Measurements from ENCODE around the gene SLC15A3. TPM values are rescaled to one million over a fixed set of nuclear protein-coding genes. Genes with fewer than 3 reads are reported as not detected.

The SLC15A3 gene
- total and polyA plus RNA-seq, 2 experiments from 2014 or later = 14.2 to 15.8 TPM

DNA sequence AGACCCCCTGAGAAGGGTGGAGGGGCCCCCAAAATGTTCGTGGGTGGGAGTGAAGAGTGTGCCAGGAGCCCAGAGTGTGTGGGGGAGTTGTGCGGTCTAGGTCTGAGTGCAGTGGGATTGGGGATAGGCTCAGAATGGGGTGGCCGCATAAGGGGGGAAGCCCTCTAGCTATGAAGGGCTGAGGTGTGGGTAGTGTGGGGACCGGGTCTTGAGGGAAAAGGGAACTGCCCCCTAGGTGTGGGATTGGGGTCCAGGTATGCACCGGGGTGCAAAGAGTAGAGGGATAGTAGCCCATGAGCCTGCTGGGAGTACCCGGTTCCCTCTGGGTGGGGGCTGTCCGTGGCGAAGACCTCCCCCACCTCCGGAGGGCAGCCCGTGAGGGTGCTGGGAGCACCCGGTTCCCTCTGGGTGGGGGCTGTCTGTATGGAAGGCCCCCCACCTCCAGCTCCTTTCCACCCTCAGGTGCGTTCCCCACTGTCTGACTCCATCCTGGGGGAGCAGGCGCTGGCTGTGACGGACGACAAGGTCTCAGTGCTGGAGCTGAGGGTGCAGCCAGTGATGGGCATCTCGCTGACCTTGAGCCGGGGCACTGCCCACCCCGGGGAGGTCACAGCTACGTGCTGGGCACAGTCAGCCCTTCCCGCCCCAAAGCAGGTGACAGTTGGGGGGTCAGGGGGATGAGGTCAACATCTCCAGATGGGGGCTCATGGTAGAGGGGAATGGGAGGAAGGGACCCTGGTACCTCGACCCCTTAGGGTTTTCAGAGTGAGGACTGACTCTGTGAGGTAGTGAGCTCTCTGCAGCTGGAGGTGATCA lies 17.0 kb downstream of the SLC15A3 start:
- Histone ChIP-seq H3K27ac (ENCODE audit: low read depth) (no peak overlapping the region), H3F3A (replicated peaks; ENCODE audit: low read depth) (no peaks in the 10 kb centered on the region), H3K79me2 (replicated peaks; ENCODE audit: insufficient read depth) (no peaks in the 10 kb centered on the region), H3K36me3 (ENCODE audit: insufficient read depth) (0 out of 2 replicates have a peak, but pooled peaks cover 6% of the 10 kb centered on the region), H4K20me1 (replicated peaks; ENCODE audit: insufficient read depth) (peaks cover 4% of the 10 kb centered on the region; the same call in 1 of the 2 replicates), H3K4me2 (no peak overlapping the region), H3K4me1 (ENCODE audit: insufficient read depth) (no peaks in the 10 kb centered on the region), H3K9me2 (ENCODE audit: insufficient read depth) (no peaks in the 10 kb centered on the region), H3K27me3 (ENCODE audit: insufficient read depth) (no peaks in the 10 kb centered on the region), H3K4me3 (no peak overlapping the region), H2AFZ (no peak overlapping the region)
- Mint-ChIP-seq H3K4me1 (peaks cover 14% of the 10 kb centered on the region; the same call in 2 of the 3 replicates), H3K27ac (no peak overlapping the region), H3K9me3 (no peaks in the 10 kb centered on the region), H3K27me3 (ENCODE audit: insufficient read depth, low read depth, poor library complexity) (peaks cover 2% of the 10 kb centered on the region), H3K4me3 (no peak overlapping the region), H3K36me3 (ENCODE audit: low read depth) (peaks cover 30% of the 10 kb centered on the region)
- ATAC-seq (no peak), DNase-seq (ENCODE audit: low spot score) (no peak)
- TF ChIP-seq ZNF331 (CRISPR knock-in tag; IDR thresholded peaks at IDR 0.05; ENCODE audit: low read depth) (no peak), CREB1 (CRISPR knock-in tag; IDR thresholded peaks at IDR 0.05; ENCODE audit: low read depth) (no peak), STAT1 (IDR thresholded peaks at IDR 0.05; ENCODE audit: unreplicated experiment) (no peak), POLR2AphosphoS5 (IDR thresholded peaks at IDR 0.05; ENCODE audit: low read depth) (no peak), ZNF114 (CRISPR knock-in tag; IDR thresholded peaks at IDR 0.05) (no peak), EZH2phosphoT487 (IDR thresholded peaks at IDR 0.05; ENCODE audit: unreplicated experiment) (no peak), EZH2 (IDR thresholded peaks at IDR 0.05; ENCODE audit: low read depth, unreplicated experiment) (no peak), JUNB (IDR thresholded peaks at IDR 0.05; ENCODE audit: unreplicated experiment) (no peak), NANOG (IDR thresholded peaks at IDR 0.05; ENCODE audit: borderline replicate concordance) (no peak)
- TF ChIP-seq, protein P1, sequence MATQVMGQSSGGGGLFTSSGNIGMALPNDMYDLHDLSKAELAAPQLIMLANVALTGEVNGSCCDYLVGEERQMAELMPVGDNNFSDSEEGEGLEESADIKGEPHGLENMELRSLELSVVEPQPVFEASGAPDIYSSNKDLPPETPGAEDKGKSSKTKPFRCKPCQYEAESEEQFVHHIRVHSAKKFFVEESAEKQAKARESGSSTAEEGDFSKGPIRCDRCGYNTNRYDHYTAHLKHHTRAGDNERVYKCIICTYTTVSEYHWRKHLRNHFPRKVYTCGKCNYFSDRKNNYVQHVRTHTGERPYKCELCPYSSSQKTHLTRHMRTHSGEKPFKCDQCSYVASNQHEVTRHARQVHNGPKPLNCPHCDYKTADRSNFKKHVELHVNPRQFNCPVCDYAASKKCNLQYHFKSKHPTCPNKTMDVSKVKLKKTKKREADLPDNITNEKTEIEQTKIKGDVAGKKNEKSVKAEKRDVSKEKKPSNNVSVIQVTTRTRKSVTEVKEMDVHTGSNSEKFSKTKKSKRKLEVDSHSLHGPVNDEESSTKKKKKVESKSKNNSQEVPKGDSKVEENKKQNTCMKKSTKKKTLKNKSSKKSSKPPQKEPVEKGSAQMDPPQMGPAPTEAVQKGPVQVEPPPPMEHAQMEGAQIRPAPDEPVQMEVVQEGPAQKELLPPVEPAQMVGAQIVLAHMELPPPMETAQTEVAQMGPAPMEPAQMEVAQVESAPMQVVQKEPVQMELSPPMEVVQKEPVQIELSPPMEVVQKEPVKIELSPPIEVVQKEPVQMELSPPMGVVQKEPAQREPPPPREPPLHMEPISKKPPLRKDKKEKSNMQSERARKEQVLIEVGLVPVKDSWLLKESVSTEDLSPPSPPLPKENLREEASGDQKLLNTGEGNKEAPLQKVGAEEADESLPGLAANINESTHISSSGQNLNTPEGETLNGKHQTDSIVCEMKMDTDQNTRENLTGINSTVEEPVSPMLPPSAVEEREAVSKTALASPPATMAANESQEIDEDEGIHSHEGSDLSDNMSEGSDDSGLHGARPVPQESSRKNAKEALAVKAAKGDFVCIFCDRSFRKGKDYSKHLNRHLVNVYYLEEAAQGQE (IDR thresholded peaks at IDR 0.05; ENCODE audit: unreplicated experiment) = no peak
- TF ChIP-seq, protein P2, sequence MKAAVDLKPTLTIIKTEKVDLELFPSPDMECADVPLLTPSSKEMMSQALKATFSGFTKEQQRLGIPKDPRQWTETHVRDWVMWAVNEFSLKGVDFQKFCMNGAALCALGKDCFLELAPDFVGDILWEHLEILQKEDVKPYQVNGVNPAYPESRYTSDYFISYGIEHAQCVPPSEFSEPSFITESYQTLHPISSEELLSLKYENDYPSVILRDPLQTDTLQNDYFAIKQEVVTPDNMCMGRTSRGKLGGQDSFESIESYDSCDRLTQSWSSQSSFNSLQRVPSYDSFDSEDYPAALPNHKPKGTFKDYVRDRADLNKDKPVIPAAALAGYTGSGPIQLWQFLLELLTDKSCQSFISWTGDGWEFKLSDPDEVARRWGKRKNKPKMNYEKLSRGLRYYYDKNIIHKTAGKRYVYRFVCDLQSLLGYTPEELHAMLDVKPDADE (IDR thresholded peaks at IDR 0.05) = no peak
- TF ChIP-seq, protein P3, sequence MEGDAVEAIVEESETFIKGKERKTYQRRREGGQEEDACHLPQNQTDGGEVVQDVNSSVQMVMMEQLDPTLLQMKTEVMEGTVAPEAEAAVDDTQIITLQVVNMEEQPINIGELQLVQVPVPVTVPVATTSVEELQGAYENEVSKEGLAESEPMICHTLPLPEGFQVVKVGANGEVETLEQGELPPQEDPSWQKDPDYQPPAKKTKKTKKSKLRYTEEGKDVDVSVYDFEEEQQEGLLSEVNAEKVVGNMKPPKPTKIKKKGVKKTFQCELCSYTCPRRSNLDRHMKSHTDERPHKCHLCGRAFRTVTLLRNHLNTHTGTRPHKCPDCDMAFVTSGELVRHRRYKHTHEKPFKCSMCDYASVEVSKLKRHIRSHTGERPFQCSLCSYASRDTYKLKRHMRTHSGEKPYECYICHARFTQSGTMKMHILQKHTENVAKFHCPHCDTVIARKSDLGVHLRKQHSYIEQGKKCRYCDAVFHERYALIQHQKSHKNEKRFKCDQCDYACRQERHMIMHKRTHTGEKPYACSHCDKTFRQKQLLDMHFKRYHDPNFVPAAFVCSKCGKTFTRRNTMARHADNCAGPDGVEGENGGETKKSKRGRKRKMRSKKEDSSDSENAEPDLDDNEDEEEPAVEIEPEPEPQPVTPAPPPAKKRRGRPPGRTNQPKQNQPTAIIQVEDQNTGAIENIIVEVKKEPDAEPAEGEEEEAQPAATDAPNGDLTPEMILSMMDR (conservative IDR thresholded peaks at IDR 0.05; ENCODE audit: low read depth in 2 of 2) = no peak
- TF ChIP-seq, protein P4, sequence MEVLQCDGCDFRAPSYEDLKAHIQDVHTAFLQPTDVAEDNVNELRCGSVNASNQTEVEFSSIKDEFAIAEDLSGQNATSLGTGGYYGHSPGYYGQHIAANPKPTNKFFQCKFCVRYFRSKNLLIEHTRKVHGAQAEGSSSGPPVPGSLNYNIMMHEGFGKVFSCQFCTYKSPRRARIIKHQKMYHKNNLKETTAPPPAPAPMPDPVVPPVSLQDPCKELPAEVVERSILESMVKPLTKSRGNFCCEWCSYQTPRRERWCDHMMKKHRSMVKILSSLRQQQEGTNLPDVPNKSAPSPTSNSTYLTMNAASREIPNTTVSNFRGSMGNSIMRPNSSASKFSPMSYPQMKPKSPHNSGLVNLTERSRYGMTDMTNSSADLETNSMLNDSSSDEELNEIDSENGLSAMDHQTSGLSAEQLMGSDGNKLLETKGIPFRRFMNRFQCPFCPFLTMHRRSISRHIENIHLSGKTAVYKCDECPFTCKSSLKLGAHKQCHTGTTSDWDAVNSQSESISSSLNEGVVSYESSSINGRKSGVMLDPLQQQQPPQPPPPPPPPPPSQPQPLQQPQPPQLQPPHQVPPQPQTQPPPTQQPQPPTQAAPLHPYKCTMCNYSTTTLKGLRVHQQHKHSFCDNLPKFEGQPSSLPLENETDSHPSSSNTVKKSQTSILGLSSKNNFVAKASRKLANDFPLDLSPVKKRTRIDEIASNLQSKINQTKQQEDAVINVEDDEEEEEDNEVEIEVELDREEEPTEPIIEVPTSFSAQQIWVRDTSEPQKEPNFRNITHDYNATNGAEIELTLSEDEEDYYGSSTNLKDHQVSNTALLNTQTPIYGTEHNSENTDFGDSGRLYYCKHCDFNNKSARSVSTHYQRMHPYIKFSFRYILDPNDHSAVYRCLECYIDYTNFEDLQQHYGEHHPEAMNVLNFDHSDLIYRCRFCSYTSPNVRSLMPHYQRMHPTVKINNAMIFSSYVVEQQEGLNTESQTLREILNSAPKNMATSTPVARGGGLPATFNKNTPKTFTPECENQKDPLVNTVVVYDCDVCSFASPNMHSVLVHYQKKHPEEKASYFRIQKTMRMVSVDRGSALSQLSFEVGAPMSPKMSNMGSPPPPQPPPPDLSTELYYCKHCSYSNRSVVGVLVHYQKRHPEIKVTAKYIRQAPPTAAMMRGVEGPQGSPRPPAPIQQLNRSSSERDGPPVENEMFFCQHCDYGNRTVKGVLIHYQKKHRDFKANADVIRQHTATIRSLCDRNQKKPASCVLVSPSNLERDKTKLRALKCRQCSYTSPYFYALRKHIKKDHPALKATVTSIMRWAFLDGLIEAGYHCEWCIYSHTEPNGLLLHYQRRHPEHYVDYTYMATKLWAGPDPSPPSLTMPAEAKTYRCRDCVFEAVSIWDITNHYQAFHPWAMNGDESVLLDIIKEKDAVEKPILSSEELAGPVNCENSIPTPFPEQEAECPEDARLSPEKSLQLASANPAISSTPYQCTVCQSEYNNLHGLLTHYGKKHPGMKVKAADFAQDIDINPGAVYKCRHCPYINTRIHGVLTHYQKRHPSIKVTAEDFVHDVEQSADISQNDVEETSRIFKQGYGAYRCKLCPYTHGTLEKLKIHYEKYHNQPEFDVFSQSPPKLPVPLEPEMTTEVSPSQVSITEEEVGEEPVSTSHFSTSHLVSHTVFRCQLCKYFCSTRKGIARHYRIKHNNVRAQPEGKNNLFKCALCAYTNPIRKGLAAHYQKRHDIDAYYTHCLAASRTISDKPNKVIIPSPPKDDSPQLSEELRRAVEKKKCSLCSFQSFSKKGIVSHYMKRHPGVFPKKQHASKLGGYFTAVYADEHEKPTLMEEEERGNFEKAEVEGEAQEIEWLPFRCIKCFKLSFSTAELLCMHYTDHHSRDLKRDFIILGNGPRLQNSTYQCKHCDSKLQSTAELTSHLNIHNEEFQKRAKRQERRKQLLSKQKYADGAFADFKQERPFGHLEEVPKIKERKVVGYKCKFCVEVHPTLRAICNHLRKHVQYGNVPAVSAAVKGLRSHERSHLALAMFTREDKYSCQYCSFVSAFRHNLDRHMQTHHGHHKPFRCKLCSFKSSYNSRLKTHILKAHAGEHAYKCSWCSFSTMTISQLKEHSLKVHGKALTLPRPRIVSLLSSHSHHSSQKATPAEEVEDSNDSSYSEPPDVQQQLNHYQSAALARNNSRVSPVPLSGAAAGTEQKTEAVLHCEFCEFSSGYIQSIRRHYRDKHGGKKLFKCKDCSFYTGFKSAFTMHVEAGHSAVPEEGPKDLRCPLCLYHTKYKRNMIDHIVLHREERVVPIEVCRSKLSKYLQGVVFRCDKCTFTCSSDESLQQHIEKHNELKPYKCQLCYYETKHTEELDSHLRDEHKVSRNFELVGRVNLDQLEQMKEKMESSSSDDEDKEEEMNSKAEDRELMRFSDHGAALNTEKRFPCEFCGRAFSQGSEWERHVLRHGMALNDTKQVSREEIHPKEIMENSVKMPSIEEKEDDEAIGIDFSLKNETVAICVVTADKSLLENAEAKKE (CRISPR knock-in tag; IDR thresholded peaks at IDR 0.05) = no peak
